ENCODE measurements around the gene KCTD1.

DNA sequence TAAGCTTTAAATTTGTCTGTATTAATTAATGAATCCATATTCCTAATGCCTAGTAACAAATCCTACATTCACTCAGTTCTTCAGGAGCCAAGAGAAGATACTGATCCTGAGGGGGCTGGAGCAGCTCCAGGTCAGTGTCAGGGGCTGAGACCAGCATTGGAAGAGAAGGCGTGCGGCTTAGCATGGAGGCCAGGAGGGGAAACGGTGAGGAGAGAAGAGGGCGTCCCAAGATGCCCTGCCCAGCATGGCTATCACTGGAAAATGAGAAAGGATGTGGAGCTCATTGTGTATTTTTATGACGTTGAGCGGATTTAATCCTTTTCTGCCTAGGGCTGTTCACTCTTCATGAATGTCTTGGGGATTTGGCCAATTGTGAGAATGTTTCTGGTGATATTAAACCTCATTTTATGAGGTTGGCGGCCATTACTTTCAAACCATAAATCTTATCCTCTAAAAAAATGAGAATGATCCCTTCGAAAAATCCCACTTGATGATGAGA, 131.7 kb downstream of the KCTD1 start:
- TF ChIP-seq CTCF (conservative IDR thresholded peaks at IDR 0.05; ENCODE audit: low read depth, low read length) = no peak
- TF ChIP-seq EZH2 (IDR thresholded peaks at IDR 0.05; ENCODE audit: borderline replicate concordance, low read depth, low read length, poor library complexity, severe bottlenecking) = no peak
